DOHH2 (cell line): ENCODE measurements around the gene HOXD8.

Experiments
- H3F3A ChIP-seq: fragments of 200-600 bp; sonication (generic), shearing (Covaris generic); 2 replicates; pipeline ENCODE4 v1.6.0; 2016; ENCODE audit warnings: antibody characterized with exemption, mild to moderate bottlenecking; ENCODE audit not compliant: control insufficient read depth, insufficient read depth
- H3K27ac ChIP-seq: fragments of 200-600 bp; sonication (generic); 2 replicates; pipeline ENCODE4 v1.5.1; 2014; ENCODE audit warnings: low read depth, mild to moderate bottlenecking, low read length, moderate library complexity
- H3K27me3 ChIP-seq: fragments of 200-600 bp; sonication (generic); 2 replicates; pipeline ENCODE4 v1.6.1; 2014; ENCODE audit warnings: mild to moderate bottlenecking, low read length, mixed read lengths; ENCODE audit not compliant: control insufficient read depth
- H3K36me3 ChIP-seq: fragments of 200-600 bp; sonication (generic); 2 replicates; pipeline ENCODE4 v1.6.1; 2014; ENCODE audit warnings: mild to moderate bottlenecking, low read length, moderate library complexity, mixed read lengths; ENCODE audit not compliant: control insufficient read depth
- H3K4me1 ChIP-seq: fragments of 200-600 bp; sonication (generic); 2 replicates; pipeline ENCODE4 v1.6.1; 2014; ENCODE audit warnings: mild to moderate bottlenecking, low read length, mixed read lengths; ENCODE audit not compliant: control insufficient read depth
- H3K4me2 ChIP-seq: fragments of 200-600 bp; sonication (generic); 2 replicates; pipeline ENCODE4 v1.6.0; 2014; ENCODE audit warnings: mild to moderate bottlenecking, low read length, moderate library complexity
- H3K4me3 ChIP-seq: fragments of 200-600 bp; sonication (generic); 2 replicates; pipeline ENCODE4 v1.5.1; 2014; ENCODE audit warnings: mild to moderate bottlenecking, low read length, mixed read lengths
- H3K79me2 ChIP-seq: fragments of 200-600 bp; sonication (generic); 2 replicates; pipeline ENCODE4 v1.6.1; 2014; ENCODE audit warnings: mild to moderate bottlenecking, low read length, mixed read lengths; ENCODE audit not compliant: control insufficient read depth
- H3K9me2 ChIP-seq: fragments of 200-600 bp; sonication (generic); replicated peaks from 2 replicates; pipeline ENCODE4 v1.6.1; 2014; ENCODE audit warnings: mild to moderate bottlenecking, low read length, mixed read lengths; ENCODE audit not compliant: control insufficient read depth
- H3K9me3 ChIP-seq: fragments of 200-600 bp; sonication (generic); 2 replicates; pipeline ENCODE4 v1.6.1; 2014; ENCODE audit warnings: antibody characterized with exemption, low read length, mixed read lengths; ENCODE audit not compliant: control insufficient read depth, insufficient read depth
- H4K20me1 ChIP-seq: fragments of 200-600 bp; sonication (generic); 2 replicates; pipeline ENCODE4 v1.6.0; 2014; ENCODE audit warnings: low read depth, mild to moderate bottlenecking, antibody characterized with exemption, low read length, moderate library complexity; ENCODE audit not compliant: control insufficient read depth, insufficient read depth
- CTCF ChIP-seq: fragments of 200-600 bp; sonication (generic); IDR thresholded peaks from one replicate; pipeline ENCODE4 v1.5.1; 2014; ENCODE audit warnings: antibody characterized with exemption, mild to moderate bottlenecking, low read depth, low read length; ENCODE audit not compliant: poor library complexity, severe bottlenecking
- EZH2phosphoT487 ChIP-seq: fragments of 200-600 bp; sonication (generic); IDR thresholded peaks from 2 replicates; pipeline ENCODE4 v1.6.1; 2017; ENCODE audit warnings: borderline replicate concordance, mild to moderate bottlenecking, antibody characterized with exemption, low read length, moderate library complexity, mixed read lengths

Gene HOXD8

GRCh38 chr2:176101842-176102241 lies 27.7 kb upstream of the HOXD8 start:
- no peaks in the 10 kb centered on the region for H3F3A ChIP-seq
- no peaks in the 10 kb centered on the region for H3K36me3 ChIP-seq
- no peak overlapping the region for H3K27ac ChIP-seq
- no peaks in the 10 kb centered on the region for H3K9me3 ChIP-seq
- no peak overlapping the region for H3K4me3 ChIP-seq
- TF ChIP-seq EZH2phosphoT487 (no peak), CTCF (no peak)
- H3K79me2 ChIP-seq = no peaks in the 10 kb centered on the region
- H3K27me3 ChIP-seq = peaks cover 4% of the 10 kb centered on the region; the same call in 1 of the 2 replicates
- peaks cover 6% of the 10 kb centered on the region for H3K4me1 ChIP-seq
- H3K4me2 ChIP-seq = no peak overlapping the region
- no peaks in the 10 kb centered on the region for H4K20me1 ChIP-seq
- no peaks in the 10 kb centered on the region for H3K9me2 ChIP-seq

GRCh38 chr2:176102309-176102866 lies 27.1 kb upstream of the HOXD8 start:
- H3K9me2 ChIP-seq = no peaks in the 10 kb centered on the region
- no peak overlapping the region for H3K4me3 ChIP-seq
- no peak overlapping the region for H3K27ac ChIP-seq
- H3K4me2 ChIP-seq = no peak overlapping the region
- no peaks in the 10 kb centered on the region for H3K9me3 ChIP-seq
- no peaks in the 10 kb centered on the region for H3F3A ChIP-seq
- no peaks in the 10 kb centered on the region for H3K36me3 ChIP-seq
- H4K20me1 ChIP-seq = no peaks in the 10 kb centered on the region
- peaks cover under 1% of the 10 kb centered on the region; the same call in 1 of the 2 replicates for H3K4me1 ChIP-seq
- no peaks in the 10 kb centered on the region for H3K27me3 ChIP-seq
- no peaks in the 10 kb centered on the region for H3K79me2 ChIP-seq
- TF ChIP-seq EZH2phosphoT487 (no peak), CTCF (no peak)

GRCh38 chr2:176103194-176103593 lies 26.3 kb upstream of the HOXD8 start:
- Histone ChIP-seq H3K36me3 (no peaks in the 10 kb centered on the region), H3K79me2 (no peaks in the 10 kb centered on the region), H3K27me3 (no peaks in the 10 kb centered on the region), H3F3A (no peaks in the 10 kb centered on the region), H3K4me3 (no peak overlapping the region), H3K4me2 (no peak overlapping the region), H3K9me3 (no peaks in the 10 kb centered on the region), H3K27ac (no peak overlapping the region), H3K9me2 (no peaks in the 10 kb centered on the region), H4K20me1 (no peaks in the 10 kb centered on the region), H3K4me1 (no peaks in the 10 kb centered on the region)
- no peak for TF ChIP-seq EZH2phosphoT487
- TF ChIP-seq CTCF = no peak
